ENCODE data around the gene LRRC56.

Gene LRRC56, protein sequence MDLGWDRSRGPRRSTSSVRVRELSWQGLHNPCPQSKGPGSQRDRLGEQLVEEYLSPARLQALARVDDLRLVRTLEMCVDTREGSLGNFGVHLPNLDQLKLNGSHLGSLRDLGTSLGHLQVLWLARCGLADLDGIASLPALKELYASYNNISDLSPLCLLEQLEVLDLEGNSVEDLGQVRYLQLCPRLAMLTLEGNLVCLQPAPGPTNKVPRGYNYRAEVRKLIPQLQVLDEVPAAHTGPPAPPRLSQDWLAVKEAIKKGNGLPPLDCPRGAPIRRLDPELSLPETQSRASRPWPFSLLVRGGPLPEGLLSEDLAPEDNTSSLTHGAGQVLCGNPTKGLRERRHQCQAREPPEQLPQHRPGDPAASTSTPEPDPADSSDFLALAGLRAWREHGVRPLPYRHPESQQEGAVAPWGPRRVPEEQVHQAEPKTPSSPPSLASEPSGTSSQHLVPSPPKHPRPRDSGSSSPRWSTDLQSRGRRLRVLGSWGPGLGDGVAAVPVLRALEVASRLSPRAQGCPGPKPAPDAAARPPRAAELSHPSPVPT

DNA sequence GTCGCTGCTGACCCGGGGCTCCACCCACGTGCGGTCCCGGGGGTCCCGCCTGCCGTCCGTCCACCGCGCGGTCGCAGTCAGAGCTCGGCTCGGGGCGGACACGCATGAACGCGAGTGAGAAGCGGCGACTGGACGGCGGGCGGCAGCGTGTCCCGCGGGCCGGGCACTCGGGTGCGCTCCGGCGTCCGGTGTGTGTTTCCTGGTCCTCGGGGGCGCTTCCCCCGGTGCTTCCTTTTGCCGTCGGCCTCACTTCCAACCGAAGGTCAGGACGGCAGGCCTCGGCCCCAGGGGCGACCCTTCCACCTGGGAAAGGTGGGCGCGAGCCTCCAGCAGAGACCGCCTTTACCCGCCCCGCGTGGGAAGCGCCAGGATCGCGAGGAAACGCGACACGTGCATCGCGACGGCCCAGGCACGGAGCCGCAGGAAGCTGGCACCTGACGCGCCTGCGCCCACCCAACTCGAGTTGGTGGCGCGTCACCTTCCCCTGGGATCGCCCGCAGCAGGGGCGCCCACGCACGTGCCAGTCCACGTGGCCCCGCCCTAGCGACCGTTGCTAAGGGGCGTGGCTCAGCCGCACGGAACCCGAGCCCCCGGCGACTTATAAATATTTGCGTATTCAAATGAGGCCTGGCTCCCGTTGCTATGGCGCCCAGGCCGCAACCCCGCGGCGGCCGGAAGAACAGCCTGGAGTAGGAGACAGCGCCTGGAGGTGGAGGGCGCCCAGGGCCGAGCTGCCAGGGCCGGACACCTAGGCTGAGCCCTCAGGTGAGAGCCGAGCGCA, at the start of gene LRRC56:
LRRC56 (plus strand) TSS at position 687 of the 781 bp plus-strand sequence. CDS start 3,158 bp downstream, outside the sequence.
- DNase-seq = peak in 1 of 2 donors; percentile 59

DNA sequence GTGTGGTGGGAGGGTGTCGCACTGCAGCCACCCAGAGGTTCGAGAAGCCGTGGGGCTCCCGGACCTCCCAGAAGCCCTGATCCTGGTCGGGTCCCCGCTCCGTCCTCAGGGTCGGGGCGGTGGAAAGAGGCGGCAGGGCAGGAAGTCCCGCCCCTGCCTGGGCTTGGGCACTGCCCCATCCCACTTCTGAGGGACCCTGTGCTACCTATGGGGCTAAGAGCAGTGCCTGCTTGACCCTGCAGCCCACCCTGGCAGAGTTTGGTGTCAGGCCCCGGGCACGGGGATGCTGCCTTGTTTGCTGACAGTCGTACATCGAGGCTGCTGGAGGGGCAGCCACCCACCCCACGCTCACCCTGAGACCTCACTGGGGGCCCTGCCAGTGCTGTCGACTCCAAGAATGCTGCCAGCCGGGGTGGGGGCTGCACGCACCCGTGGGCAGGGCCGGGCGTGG, 49.7 kb upstream of the LRRC56 start:
- no peak for DNase-seq

DNA sequence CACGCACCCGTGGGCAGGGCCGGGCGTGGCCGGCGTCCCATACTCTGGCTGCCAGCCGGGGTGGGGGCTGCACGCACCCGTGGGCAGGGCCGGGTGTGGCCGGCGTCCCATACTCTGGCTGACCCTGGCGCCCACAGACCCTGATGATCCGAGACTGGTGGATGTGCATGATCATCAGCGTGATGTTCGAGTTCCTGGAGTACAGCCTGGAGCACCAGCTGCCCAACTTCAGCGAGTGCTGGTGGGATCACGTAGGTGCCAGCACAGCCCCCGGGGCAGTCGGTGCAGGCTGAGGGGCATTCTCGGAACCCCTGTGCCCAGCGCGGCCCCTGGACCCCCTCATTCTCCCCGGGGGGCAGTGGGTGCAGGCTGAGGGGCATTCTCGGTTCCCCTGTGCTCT, 49.3 kb upstream of the LRRC56 start:
- DNase-seq = no peak

DNA sequence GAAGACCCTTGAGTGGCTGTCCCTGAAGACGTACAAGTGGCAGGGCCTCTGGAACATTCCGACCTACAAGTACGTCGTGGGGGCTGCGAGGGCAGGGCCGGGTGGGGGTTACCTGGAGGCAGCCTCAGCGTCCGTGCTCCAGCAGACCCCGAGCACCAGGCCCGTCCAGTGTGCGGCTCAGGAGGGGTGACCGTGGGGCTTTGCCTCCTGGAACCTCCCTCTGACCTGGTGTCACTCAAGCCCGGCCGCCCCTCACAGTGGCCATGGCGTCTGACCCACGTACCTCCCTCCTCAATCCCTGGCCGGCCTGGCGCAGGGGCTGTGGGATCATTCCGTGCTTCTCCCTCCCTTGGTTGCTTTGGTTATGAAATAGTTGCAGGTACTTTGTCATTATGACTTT, 48.7 kb upstream of the LRRC56 start:
- no peak for DNase-seq

DNA sequence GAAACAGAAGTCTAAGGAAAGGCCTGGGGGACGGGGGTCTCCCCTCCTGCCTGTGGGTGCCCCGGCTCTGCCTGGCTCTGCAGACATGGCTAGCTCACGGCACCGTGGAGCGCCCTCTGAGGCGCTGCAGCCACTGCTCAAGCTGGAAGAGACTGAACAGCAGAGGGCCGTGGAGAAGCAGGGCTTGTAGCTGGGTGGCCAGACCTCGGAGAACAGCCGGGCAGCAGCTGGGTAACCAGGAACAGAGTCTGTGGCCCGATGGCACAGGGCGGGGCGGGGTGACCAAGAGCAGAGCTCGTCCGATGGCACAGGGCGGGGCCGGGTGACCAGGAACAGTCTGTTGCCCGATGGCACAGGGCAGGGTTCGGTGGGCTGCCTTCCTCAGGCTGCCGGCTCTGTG, 48.3 kb upstream of the LRRC56 start:
- no peak for DNase-seq

DNA sequence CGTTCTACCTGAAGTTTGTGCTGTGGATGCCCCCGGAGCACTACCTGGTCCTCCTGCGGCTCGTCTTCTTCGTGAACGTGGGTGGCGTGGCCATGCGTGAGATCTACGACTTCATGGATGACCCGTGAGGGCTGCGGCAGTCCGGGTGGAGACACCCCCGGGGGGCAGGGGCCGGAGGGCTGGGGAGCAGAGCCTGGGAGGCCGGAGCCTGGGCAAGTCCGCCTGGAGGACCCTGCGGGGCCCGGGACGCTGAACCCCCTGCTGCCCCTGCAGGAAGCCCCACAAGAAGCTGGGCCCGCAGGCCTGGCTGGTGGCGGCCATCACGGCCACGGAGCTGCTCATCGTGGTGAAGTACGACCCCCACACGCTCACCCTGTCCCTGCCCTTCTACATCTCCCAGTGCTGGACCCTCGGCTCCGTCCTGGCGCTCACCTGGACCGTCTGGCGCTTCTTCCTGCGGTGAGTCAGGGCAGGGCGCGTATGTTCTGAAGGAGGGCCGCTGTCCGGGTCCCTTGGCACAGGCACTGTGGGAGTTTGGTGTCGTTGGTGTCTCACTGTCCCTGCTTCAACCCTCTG, 47.6 kb upstream of the LRRC56 start:
- DNase-seq = no peak

DNA sequence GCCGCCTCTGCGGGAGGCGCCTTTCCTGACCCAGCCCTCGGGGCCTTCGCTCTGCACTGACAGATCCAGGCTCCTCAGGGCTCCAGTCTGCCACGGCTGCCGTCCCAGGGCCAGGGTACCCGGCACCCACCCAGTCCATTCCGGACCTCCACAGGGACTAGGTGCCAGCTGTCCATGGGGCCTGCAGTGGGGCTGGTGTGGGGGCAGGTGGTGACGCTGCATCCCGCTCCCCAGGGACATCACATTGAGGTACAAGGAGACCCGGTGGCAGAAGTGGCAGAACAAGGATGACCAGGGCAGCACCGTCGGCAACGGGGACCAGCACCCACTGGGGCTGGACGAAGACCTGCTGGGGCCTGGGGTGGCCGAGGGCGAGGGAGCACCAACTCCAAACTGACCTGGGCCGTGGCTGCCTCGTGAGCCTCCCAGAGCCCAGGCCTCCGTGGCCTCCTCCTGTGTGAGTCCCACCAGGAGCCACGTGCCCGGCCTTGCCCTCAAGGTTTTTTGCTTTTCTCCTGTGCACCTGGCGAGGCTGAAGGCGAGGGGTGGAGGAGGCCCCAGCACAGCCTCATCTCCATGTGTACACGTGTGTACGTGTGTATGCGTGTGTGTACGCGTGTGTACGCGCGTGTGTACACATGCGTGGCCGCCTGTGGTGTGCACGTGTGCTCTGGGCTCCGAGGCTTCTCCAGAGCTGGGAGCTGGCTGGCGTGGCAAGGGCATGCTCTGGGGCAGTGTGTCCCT, 47.0 kb upstream of the LRRC56 start:
- no peak for DNase-seq

DNA sequence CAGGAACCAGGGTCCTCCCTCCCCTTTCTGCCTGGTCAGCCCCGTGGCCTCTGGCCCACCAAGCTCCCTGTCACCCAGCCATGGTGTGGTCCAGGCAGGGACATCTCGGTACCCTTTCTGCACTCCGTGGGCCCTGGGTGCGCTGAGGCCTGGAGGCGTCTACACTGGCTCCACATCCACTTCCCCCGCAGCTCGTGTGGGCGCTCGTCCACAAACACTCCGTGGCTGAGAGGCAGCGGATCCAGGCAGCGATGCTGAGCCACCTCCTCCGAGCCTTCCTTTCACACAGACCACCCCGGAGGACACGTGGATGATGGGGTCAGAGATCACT, 46.4 kb upstream of the LRRC56 start:
- DNase-seq = no peak

DNA sequence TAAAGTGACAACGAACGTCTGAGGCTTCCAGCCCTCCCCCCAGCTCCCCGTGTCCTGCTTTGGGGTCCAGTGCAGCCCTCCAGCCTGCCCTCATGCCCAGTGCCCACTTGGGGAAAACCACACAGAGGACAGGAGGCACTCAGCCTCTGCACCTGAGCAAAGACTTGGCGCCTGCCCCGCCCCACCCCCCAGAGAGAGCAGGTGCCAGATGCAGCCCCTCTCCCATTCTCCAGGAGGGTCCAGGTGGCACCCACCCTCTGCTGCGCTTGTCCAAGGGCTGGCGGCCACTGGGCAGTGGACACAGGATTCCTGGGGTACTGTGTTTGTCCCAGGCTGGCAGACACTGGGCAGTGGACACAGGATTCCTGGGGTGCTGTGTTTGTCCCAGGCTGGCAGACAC, 46.0 kb upstream of the LRRC56 start:
- no peak for DNase-seq

DNA sequence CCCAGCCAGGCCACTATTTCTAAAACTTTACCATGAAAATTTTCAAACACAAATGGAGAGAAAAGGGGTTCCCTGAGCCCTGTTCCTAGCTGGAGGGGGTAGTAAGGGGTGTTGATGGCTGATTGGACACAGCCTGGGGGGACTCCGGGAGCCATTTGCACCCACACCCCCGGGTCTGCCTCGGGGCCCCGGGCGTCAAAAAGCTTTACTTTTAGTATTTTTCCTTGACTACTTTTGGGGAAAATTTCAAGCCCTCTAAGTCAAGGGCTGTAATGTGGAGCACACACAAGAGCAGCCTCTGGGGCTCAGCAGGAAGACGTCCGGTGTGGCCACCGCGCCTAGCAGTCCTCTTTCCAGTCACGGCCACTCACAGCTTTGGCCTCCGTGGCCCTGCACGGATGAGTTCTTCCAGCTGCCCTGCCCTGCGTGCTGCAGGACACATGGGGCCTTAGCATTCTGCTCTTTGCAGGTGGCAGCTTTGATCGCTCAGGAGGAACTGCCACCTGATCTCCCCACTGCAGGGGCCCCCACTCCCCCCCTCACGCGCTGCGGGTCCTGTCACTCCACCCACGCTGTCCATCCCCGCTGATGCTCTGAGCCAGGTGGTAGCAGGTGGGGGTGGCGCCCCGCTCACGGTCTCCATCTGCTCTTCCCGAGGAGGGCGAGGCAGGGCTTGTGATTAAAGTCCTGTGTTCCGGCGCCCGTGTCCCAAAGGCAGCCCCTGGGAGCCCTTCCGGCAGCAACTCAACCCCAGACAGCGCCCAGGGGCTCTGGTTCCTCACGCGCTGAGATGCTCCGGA, 44.7 kb upstream of the LRRC56 start:
- no peak for DNase-seq

DNA sequence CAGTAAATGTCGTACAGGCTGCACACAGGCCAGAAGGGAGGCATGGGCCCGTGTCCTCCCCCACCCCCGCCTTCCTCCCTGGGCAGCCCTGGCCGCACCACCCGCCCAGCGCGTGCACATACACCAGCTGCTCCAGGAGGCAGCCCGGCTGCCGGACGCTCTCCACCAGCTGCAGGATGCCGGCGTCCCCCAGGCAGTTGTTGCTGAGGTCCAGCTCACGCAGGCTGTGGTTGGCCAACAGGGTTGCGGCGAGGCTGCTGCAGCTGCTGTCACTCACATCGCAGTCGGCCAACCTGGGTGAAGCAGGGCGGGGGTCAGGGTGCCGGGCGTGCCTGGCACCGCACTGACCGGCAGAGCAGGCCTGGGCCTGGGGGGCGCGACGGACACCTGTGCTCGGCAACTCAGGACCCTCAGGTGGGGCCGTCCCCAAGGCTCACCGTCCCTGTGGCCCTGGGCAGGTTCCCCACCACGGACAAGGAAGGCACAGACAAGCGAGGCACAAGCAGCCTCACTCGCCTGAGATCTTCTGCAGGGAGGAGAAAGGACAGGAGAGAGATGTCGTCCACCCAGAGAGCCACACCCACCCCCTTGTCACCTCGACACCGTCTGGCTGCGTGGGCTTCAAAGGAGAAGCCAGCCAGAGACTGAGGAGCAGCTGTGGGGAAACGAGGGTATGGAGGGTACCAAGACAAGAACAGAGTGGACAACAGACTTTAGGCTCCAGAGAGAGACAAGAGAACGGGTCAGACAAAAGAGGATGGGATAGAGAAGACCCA, 42.4 kb upstream of the LRRC56 start:
- no peak for DNase-seq

DNA sequence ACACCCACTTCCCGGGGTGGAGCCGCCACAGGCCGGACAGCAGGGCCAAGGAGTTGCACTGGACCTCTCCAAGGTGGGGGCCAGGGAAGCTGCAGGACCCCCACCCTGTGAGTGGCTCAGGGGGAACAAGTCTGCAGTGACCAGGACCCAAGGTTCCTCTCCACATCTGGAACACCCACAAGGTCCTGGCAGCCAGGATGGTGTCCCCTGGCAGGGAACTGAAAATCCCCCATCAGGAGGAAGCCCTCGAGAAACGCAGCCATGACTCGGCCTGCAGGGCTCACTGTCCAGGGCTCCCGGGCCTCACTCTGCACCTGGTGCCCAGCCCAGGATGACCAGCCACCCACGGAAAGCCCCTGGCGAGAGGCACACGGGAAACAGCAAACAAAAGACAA, 41.8 kb upstream of the LRRC56 start:
- no peak for DNase-seq

DNA sequence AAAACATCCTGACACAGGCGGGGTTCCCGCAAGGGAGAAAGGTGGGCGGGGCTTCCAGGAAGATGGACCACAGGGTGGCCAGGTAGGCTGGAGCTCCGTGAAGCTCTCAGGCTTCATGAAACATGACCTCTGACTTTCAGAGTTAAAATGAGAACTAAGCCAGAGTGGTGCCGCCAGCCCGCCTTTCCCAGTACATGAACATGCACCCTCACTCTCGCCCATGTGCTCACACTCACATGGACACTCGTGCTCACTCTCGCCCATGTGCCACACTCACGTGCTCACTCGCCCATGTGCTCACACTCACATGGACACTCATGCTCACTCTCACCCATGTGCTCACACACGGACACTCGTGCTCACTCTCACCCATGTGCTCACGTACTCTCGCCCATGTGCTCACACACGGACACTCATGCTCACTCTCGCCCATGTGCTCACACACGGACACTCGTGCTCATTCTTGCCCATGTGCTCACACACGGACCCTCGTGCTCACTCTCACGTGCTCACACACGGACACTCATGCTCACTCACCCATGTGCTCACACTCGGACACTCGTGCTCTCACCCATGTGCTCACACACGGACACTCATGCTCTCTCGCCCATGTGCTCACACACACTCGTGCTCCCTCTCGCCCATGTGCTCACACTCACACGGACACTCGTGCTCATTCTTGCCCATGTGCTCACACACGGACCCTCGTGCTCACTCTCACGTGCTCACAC, 40.3 kb upstream of the LRRC56 start:
- no peak for DNase-seq

DNA sequence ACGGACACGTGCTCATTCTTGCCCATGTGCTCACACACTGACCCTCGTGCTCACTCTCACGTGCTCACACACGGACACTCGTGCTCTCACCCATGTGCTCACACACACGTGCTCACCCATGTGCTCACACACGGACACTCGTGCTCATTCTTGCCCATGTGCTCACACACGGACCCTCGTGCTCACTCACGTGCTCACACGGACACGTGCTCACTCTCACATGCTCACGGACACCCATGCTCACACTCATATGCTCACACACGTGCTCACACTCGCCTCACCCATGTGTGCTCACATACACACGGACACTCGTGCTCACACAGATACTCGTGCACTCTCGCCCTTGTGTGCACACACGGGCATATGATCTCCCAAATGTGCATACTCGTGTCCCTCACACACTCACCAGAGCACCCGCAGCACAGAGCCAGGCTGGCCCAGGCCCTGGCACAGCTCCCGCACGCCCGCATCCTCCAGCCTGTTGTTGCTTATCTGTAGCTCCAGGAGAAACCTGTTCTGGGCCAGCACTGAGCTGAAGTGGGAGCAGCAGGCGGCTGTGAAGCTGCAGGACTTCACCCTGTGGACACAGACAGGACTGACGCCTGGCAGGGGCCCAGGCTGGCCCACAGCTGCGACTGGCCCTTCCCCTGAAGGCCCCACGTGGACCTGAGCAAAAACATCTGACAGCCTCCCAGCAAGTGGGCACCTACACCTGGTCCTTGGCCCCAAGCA, 39.6 kb upstream of the LRRC56 start:
- no peak for DNase-seq

DNA sequence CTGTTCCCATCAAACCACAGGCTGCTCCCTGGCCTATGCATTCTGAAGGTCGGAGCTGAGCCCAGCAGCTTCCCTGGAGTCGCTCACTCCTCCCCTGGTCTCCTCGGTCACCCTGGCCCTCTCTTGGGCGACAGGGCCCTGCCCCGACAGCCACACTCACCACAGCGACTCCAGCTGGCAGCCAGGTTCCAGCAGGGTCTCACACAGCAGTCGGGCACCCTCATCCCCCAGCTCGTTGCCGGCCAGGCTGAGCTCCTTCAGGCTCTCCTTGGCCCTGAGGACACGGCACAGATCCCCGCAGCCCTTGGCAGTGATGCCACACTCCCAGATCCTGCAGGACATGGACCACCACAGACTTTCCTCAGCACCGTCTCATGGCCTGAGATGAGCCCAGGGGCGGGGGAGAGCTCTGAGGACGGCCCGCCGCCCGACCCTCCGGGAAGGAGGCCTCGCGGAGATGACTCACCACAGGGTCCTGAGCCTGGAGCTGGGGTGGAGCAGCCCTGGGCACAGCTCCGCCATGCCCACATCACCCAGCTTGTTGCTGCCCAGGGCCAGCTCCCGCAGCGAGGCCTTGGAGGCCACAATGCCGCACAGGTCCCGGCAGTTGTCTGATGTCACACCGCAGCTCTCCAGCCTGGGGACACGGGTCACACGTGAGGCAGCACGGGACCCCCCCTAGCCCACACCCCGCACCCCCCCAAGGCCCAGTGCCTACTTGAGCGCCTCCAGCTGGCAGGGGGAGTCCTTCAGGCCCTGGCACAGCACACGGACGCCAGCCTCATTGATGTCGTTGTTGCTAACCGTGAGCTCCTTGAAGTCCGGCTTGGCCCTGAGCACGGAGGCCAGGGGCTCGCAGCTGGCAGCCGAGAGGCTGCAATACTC, 38.8 kb upstream of the LRRC56 start:
- no peak for DNase-seq

DNA sequence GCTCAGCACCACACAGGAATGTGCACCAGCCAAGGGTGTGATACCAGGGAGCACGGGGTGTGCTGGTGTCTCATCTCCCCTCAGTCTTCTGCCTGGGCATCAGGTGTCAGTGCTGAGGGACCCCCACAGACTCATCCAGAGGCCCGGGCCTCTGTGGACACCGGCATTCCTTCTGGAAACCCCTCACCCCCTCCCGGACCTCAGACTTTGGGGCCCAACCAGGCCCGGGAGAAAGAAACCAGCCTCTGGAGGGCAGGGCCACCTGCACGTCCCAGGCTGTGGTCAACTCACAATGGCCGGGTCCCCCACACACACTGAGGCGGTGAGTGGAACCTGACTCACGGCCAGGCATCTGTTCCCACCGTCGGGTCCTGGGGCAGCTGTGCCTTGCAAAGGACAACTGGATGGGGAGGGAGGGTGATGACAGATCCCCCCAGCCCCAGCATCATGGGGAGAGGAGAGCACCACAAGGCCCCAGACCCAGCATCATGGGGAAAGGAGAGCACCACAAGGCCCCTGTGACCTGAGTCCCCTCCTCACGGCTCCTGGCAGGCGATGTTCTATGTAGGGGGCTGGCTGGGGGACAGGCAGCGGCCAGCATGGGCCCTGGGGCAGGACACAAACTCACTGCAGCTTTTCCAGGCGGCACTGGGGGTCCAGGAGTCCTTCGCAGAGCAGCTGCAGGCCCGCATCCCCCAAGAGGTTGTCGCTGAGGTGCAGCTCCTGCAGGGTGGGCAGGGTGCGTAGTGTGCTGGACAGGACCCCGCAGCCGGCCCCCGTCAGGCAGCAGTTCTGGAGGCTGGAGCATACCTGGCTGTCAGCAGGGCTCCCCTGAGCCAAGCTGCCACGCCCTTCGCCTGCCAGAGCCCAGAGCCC, 37.9 kb upstream of the LRRC56 start:
- no peak for DNase-seq

DNA sequence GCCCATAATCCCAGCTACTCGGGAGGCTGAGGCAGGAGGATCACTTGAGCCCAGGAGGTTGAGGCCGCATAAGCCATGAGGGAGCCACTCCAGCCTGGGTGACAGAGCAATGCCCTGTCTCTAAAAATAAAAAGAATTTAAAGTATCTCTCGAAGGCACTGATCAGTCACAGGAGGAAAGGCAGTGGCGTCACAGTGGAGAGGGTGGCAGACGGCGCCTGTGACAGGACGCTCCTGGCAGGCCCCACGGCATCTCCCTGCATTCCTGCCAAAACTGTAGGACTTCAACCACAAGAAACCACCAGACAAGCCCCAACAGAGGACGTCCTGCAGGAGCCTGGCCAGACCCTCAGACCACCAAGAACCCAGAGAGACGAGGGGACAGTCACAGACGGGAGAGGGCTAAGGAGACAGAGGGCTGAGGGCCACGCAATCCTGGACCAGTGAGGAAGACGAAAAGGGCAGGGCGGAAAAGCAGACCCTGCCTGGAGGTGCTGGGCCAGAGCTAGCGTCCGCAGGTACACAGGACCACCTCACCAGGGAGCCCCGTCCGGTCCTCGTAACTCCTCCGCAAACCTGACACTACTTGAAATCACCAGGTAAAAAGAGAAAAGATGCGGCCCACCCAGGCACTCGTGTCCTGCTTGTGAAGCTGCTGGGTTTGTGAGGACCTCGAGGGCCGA, 36.2 kb upstream of the LRRC56 start:
- DNase-seq = no peak
